Brain pericyte (primary cell): ENCODE results near the gene TUBGCP5.
"Not testable (repeated sequence)": the region's sequence is repeated elsewhere in the genome, so short reads cannot be mapped to it uniquely, and the experiment has no call there.

ENCODE experiments used
- DNase-seq: peaks from one replicate; pipeline ENCODE4 v3.0.0-alpha.2; 2012; ENCODE audit warnings: low read depth, low spot score

TUBGCP5 gene

DNA sequence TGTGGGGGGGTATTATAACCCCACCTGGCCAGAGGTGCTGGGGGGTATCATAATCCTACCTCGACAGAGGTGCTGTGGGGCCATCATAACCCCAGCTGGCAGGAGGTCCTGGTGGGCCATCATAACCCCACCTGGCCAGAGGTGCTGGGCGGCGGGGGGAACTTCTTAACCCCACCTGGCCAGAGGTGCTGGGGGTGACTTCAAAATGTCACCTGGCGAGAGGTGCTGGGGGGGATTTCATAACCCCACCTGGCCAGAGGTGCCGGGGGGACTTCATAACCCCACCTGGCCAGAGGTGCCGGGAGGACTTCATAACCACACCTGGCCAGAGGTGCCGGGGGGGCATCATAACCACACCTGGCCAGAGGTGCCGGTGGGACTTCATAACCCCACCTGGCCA, 2.4 kb upstream of the TUBGCP5 start:
- not testable (repeated sequence) for DNase-seq

DNA sequence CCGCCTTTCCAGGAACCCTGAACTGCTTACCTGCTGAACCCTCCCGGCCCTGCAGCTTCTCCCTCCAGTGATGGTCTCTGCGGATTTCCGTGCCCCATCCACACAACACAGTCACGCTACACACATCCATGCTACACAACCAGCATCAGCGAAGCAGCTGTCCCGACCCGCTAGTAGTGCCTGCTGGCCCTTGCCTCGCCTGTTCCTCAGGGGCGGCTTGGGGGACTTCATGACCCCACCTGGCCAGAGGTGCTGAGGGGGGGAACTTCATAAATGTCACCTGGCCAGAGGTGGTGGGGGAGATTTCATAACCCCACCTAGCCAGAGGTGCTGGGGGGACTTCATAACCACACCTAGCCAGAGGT, 530 bp upstream of the TUBGCP5 start:
- no peak for DNase-seq

DNA sequence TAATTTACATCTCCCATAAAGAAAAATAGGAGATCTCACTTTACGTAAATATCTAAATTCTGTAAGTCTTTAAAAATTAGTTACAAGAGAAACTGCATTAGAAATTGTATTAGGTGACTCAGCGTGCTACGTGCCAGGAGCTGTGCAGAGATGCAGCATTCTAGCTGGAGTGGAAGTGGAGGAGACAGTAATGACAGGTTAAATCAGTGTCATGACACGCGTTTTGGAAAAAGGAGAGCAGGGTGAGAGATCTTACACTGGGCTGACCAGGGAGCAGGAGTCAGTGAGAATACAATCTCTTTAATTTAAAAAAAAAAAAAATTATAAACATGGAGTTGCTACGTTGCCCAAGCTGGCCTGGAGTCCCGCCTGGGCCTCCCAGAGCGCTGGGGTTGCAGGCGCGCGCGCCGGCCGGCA, 635 bp downstream of the TUBGCP5 start:
- DNase-seq: no peak

DNA sequence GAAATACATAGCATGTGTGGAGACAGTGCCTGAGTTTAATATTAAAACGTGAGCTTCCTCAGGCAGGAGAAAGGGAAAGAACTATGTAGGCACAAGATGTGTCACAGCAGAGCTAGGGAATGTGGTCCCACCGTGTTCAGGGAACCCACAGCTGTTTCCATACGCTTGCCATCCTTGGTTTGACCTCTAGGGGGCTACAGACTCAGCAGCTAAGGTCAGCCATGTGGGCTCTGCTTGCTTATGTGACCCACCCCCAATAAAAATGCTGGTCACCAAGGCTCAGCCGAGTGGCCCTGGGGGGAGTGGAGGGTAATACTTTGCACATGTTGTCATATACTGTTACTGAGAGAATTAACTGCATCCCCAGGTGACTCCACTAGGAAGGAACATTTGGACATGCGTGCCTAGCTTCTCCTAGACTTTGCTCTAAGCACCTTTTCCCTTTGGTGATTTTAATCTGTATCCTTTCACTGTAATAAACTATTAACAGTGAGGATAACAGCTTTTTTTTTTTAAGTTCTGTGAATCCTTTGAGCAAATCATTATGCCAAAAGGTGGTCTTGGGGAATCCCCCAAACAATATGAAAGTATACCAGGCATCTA, 3.3 kb downstream of the TUBGCP5 start:
- DNase-seq: no peak

DNA sequence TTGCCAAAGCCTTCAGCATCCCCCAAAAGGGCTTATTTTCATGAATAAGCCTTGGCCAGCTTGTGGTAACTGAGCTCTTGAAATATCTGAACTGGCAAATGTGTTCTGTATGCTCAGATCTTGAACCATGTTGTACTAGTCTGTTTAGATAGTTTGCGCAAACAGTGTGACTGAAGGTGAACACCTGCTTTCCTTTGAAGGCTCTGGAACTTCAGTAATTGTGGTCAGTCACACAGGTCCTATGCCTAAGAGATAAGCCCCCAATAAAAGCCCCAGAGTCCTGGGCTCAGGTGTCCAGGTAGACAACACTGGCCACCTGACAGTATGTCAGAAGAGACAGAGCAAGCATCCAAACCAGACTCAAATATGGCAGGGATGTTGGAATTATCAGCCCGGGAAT, 5.4 kb downstream of the TUBGCP5 start:
- DNase-seq: no peak

GRCh38 chr15:23026218-23026617, 13.2 kb downstream of the TUBGCP5 start:
- no peak for DNase-seq

- DNase-seq: no peak
Measured at GRCh38 chr15:23022156-23022555, 17.2 kb downstream of the TUBGCP5 start.

DNA sequence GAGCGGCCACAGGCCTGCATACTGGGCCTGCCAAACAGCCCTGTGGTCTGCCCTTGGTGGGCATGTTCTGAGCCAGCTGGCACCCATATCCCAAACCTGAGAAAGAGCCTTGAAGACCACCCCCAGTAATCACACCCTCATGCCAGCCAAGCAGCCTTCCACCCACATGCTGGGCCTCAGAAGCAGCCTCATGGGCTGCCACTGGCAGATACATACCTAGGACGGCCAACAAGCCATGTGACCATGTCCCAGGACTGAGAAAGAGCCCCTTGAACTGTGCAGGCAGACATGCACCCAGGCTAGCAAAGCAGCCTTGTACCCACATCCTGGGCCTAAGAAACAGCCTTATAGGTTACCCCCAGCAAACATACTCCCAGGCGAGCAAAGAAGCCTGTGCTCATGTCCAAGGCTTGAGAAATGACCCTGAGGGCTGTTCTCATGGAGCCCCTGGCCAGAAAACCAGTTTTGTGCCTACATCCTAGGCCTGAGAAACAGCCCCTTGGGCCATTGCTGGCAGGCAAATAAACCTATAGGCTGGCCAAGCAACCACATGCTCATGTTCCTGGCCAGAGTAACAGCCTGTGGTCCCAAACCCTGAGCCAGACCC, 24.9 kb downstream of the TUBGCP5 start:
- no peak for DNase-seq

DNA sequence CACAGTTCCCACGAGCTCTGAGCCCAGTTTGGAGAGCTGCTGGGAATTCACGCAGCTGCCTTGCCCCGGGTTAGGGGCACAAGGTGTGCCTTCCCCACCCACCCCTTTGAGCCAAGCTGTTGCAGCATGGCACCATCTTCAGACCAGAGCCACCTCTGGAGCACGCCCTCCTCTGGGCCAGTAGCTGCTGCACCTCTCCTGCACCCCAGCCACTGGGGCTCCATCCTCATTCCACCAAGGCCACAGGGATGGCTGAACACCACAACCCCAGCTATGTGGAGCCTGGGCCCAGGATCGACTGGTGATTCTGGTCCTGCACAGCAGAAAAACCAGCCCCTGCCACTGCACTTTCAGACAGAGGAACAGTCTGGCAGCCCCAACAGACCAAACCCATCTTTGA, 25.7 kb downstream of the TUBGCP5 start:
- DNase-seq: no peak

GRCh38 chr15:23012616-23013015, 26.8 kb downstream of the TUBGCP5 start:
- DNase-seq: not testable (repeated sequence)

DNA sequence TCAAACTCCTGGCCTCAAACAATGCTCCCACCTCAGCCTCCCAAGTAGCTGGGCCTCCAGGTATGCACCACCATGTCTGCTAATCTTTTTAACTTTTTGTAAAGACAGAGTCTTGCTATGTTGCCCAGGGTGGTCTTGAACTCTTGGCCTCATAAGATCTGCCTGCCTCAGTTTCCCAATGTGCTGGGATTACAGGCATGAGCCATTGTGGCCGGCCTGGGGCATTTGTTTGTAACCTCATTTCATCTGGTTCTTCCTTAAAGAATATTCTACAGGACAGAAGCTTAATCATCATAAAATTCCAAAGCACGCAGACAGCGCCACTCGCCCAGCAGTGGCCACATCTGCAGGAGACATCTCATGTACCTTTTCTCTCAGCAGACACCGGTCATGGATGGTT, 35.6 kb downstream of the TUBGCP5 start:
- DNase-seq: no peak

GRCh38 chr15:23002920-23003319, 36.4 kb downstream of the TUBGCP5 start:
- DNase-seq: no peak

GRCh38 chr15:22995795-22996194, 43.6 kb downstream of the TUBGCP5 start:
- DNase-seq: no peak

DNA sequence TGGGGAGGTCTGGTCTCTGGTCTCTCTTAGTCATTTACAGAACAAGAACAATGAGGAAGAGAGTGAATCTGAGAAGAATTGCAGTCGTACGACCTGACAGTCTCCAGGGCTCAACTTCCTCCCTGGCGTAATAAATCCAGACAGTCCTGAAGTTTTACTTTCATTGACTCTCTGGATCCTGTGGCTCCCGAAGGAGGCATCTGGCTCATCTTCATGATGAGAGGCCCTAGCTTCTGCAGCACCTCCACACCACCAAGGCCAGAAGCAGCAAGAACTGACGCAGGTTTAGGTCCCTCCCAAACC, 47.4 kb downstream of the TUBGCP5 start:
- DNase-seq: no peak

DNA sequence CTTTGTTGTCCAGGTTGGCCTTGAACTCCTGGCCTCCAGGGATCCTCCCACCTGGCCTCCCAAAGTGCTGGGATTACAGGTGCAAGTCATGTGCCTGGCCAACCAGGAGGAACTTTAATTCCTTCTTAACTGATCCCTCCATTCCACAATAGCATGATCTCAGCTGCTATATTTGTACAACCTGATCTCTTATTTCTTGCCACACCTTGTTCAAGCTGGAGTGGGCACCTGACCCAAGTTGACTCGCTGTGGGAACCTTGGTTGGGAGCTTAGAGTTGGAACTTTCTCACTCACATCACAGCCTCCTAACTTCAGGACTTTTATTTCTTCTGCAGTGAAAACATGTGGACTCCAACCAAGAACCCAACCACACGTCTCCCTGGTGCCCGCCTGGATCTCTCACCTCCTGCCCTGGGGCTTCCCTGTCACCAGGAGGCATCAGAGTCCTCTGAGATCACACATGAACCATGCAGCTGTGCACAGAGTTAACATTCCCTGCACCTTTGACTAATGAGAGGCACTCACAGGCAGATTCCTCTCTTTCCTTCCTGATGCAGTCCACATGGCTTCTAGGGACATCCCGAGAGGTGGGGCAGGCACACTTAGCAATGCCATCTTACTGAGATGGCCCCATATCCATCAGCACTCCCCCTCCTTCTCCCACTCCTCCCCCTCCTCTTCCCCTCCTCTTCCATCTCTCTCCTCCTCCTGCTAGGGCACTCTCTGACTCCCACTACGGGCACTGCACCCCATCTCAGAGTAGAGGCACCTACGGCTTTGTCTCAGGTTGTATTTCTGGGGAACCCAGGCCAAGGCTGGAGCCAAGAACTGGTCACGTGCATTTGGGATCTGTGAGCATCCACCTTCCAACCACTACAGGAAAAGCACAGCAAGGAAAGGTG, 49.5 kb downstream of the TUBGCP5 start:
- DNase-seq: no peak

GRCh38 chr15:22988811-22989210, 50.6 kb downstream of the TUBGCP5 start:
- no peak for DNase-seq

GRCh38 chr15:22981931-22982330, 57.4 kb downstream of the TUBGCP5 start:
- DNase-seq: not testable (repeated sequence)

DNA sequence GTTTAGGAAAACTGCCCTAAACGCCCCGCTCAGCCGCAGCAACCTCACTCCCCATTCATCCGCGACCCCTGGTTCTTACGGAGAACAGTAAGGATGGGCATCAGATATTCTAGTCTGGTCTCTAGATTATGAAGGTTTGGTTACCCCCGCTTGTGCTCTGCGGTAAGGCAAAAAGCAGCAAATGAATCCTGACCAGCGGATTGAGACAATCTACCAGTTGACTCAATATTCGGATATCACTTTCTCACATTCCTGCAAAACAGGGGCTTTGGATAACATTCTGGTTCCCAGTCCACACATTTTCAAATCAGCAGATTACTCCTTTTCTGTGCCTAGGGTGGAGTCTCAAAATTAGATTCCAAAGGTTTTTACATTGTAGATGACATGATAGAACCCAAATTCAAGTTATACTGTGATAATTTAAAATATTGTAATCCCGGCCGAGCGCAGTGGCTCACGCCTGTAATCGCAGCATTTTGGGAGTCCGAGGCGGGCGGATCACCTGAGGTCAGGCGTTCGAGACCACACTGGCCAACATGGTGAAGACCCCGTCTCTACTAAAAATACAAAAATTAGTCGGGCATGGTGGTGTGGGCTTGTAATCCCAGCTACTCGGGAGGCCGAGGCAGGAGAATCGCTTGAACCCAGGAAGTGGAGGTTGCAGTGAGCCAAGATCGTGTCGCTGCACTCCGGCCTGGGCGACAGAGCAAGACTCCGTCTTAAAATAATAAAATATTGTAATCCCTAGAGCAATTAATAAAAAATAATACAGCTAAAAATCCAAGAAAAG, 58.1 kb downstream of the TUBGCP5 start:
- DNase-seq: no peak

- no peak for DNase-seq
Measured at GRCh38 chr15:22980189-22981050, 58.9 kb downstream of the TUBGCP5 start, which contains the start of gene CYFIP1. Gene CYFIP1, minus strand, starts transcription at chr15:22980368. Its CDS starts 33,083 bp downstream, at chr15:22947285.

GRCh38 chr15:22979238-22980188, 59.9 kb downstream of the TUBGCP5 start:
- no peak for DNase-seq
